OCI-LY7 (cell line): ENCODE measurements around the gene DNHD1.

ENCODE experiments used
- CTCF ChIP-seq: fragments of 200-600 bp; sonication (generic); conservative IDR thresholded peaks from 2 replicates; pipeline ENCODE4 v1.5.1; 2014; ENCODE audit warnings: mild to moderate bottlenecking, antibody characterized with exemption, low read length, moderate library complexity, mixed read lengths
- EZH2phosphoT487 ChIP-seq: fragments of 200-600 bp; sonication (generic); IDR thresholded peaks from 2 replicates; pipeline ENCODE4 v1.6.1; 2018; ENCODE audit warnings: low read depth, borderline replicate concordance, mild to moderate bottlenecking, mixed run types, antibody characterized with exemption, low read length, moderate library complexity, mixed read lengths

GRCh38 chr11:6544921-6545850 is 48.1 kb downstream of the DNHD1 start:
- TF ChIP-seq CTCF (no peak), EZH2phosphoT487 (no peak)
